HEK293T (cell line): Measurements from ENCODE around the gene FANCG.

Source experiments
- ARNT ChIP-seq: fragments of 450-650 bp; IDR thresholded peaks from 2 replicates; pipeline ENCODE4 v1.6.1; 2017; ENCODE audit warnings: mild to moderate bottlenecking
- BHLHE40 ChIP-seq: fragments of 450-650 bp; IDR thresholded peaks from 2 replicates; pipeline ENCODE4 v1.6.1; 2016; ENCODE audit warnings: mild to moderate bottlenecking, moderate library complexity, borderline replicate concordance
- FOXA1 ChIP-seq: fragments of 450-650 bp; IDR thresholded peaks from 2 replicates; pipeline ENCODE4 v1.6.1; 2016; ENCODE audit warnings: mild to moderate bottlenecking
- FOXK2 ChIP-seq: fragments of 450-650 bp; IDR thresholded peaks from 2 replicates; pipeline ENCODE4 v1.6.1; 2016; ENCODE audit warnings: mild to moderate bottlenecking
- FOXM1 ChIP-seq: fragments of 450-650 bp; IDR thresholded peaks from 2 replicates; pipeline ENCODE4 v1.6.1; 2017; ENCODE audit warnings: mild to moderate bottlenecking, borderline replicate concordance
- L3MBTL2 ChIP-seq: fragments of 450-650 bp; conservative IDR thresholded peaks from 2 replicates; pipeline ENCODE4 v1.6.1; 2016; ENCODE audit warnings: mild to moderate bottlenecking
- LEF1 ChIP-seq: fragments of 450-650 bp; IDR thresholded peaks from 2 replicates; pipeline ENCODE4 v1.6.1; 2017; ENCODE audit warnings: mild to moderate bottlenecking, borderline replicate concordance
- SUZ12 ChIP-seq: fragments of 450-650 bp; IDR thresholded peaks from 2 replicates; pipeline ENCODE4 v1.6.1; 2016; ENCODE audit warnings: mild to moderate bottlenecking
- ZNF384 ChIP-seq: fragments of 450-650 bp; IDR thresholded peaks from 2 replicates; pipeline ENCODE4 v1.6.1; 2016

DNA sequence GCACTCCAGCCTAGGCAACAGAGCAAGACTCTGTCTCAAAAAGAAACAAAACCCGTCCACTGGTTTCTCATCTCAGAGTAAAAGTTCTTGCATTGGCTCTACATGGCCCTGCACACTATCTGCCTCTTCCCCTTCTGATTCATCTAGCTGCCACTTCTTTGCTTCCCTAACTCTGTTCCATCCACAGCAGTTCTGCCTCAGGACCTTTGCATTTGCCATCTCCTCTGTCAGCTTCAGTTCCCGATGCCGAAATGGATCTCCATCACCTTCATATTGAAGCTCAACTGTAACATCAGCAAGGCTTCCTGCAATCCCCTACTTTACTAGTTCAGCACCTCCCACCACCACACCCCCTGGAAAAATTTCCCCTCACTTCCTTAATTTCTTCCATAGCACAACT, 17.8 kb upstream of the FANCG start:
- no peak for TF ChIP-seq FOXM1
- no peak for TF ChIP-seq L3MBTL2
- TF ChIP-seq BHLHE40: no peak
- TF ChIP-seq LEF1: no peak
- TF ChIP-seq SUZ12: no peak
- TF ChIP-seq ARNT: no peak
- no peak for TF ChIP-seq FOXK2
- no peak for TF ChIP-seq FOXA1
- no peak for TF ChIP-seq ZNF384
